GM15510 (cell line): ENCODE results near the gene ERF.

ENCODE experiments used
- POLR2A ChIP-seq: IDR thresholded peaks from 3 replicates; pipeline ENCODE4 v1.6.1; 2011; ENCODE audit warnings: borderline replicate concordance; ENCODE audit not compliant: insufficient read length; ENCODE audit errors: extremely low read depth

Gene ERF

GRCh38 chr19:42254089-42254849, 659 bp downstream of the ERF start:
- TF ChIP-seq POLR2A, result peak; percentile 31

- peak; percentile 52 for TF ChIP-seq POLR2A
These were observed 1.5 kb downstream of the ERF start for GRCh38 chr19:42253245-42254088.

GRCh38 chr19:42252365-42253244, 2.3 kb downstream of the ERF start:
- TF ChIP-seq POLR2A, result no peak

GRCh38 chr19:42251572-42252358, 3.2 kb downstream of the ERF start:
- TF ChIP-seq POLR2A, result no peak

GRCh38 chr19:42250666-42251531, 4.0 kb downstream of the ERF start:
- TF ChIP-seq POLR2A, result no peak

GRCh38 chr19:42250183-42250665, 4.7 kb downstream of the ERF start:
- TF ChIP-seq POLR2A, result no peak

GRCh38 chr19:42249769-42250168, 5.2 kb downstream of the ERF start:
- TF ChIP-seq POLR2A, result no peak

GRCh38 chr19:42249149-42249750, 5.7 kb downstream of the ERF start:
- no peak for TF ChIP-seq POLR2A

- TF ChIP-seq POLR2A, result no peak
These were observed 6.4 kb downstream of the ERF start for GRCh38 chr19:42248270-42249148.

GRCh38 chr19:42247640-42248199, 7.2 kb downstream of the ERF start:
- TF ChIP-seq POLR2A, result no peak

GRCh38 chr19:42246922-42247639, 7.8 kb downstream of the ERF start:
- no peak for TF ChIP-seq POLR2A
